Activated CD8-positive, alpha-beta T cell treated with anti-CD3 and anti-CD28 coated beads, Interleukin-2, amount 10 ng/mL, durations not matched to agents 7 days and 5 days (primary cell): Measurements from ENCODE around the gene PACSIN1. TPM values are rescaled to one million over a fixed set of nuclear protein-coding genes. Genes with fewer than 3 reads are reported as not detected.

ENCODE experiments used
- ATAC-seq: fragments of 150-1000 bp; cut with Tn5 transposase; one replicate; pipeline ENCODE4 v1.10.0; 2021; ENCODE audit warnings: moderate library complexity
- CTCF ChIA-PET: fragments of 350-600 bp; sonication (Branson Sonifier 250); formaldehyde crosslinking; loops from one replicate; lab custom pipeline; 2021; ENCODE audit warnings: antibody characterized with exemption; lab: Charles Lee
- POLR2A ChIA-PET: fragments of 350-600 bp; sonication (Branson Sonifier 250); formaldehyde crosslinking; loops from one replicate; lab custom pipeline; 2021; ENCODE audit warnings: antibody characterized with exemption; lab: Charles Lee
- DNase-seq: peaks from one replicate; pipeline ENCODE4 v3.0.0-alpha.2; 2020
- H3K27ac Mint-ChIP-seq: one replicate; pipeline ENCODE4 v1.8.0; 2021; ENCODE audit warnings: mild to moderate bottlenecking, mixed read lengths
- H3K27me3 Mint-ChIP-seq: one replicate; pipeline ENCODE4 v1.8.0; 2021; ENCODE audit warnings: low read depth, mixed read lengths
- H3K36me3 Mint-ChIP-seq: one replicate; pipeline ENCODE4 v1.8.0; 2021; ENCODE audit warnings: low read depth, mixed read lengths
- H3K4me1 Mint-ChIP-seq: one replicate; pipeline ENCODE4 v1.8.0; 2021; ENCODE audit warnings: low read depth, mixed read lengths
- H3K4me3 Mint-ChIP-seq: one replicate; pipeline ENCODE4 v1.8.0; 2021; ENCODE audit warnings: mild to moderate bottlenecking, mixed read lengths
- H3K9me3 Mint-ChIP-seq: one replicate; pipeline ENCODE4 v1.8.0; 2022; ENCODE audit warnings: mixed read lengths; ENCODE audit not compliant: insufficient read depth
- total RNA-seq, 2 experiments: library from RNA; stranded (reverse); gene quantifications; one replicate each; pipeline ENCODE4 v1.2.3, GENCODE V29; 2021

PACSIN1 gene
- total RNA-seq, 2 experiments from 2014 or later, result 1.4 to 1.9 TPM

DNA sequence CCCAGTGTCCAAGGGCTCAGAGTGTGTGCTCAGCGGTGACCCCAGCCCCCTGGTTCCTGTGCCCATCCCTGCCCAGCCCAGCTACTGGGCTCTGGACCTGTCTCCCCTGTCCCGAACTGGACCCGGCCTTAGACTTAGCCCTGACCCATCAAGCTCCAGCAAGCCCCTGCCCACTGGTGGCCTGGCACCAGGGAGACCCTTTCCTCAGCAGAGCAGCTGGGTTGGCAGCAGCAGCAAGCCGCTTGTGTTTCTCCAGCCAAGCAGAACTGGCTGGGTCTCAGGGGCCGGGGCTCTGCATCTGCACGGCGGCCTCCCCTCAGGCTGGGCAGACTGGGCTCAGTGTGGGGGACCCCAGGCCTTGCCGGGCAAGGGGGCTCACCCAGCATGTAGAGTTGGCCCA is 89.5 kb downstream of the PACSIN1 start:
- ChIA-PET CTCF (interaction anchor here (0.7 kb wide), 1 partner anchor 266 kb away, joined by 3 read pairs; no protein-coding TSS in a partner anchor), POLR2A (no interaction called here)
- H3K27me3 Mint-ChIP-seq, result no peaks in the 10 kb centered on the region
- no peaks in the 10 kb centered on the region for H3K36me3 Mint-ChIP-seq
- H3K4me3 Mint-ChIP-seq, result no peak overlapping the region
- H3K4me1 Mint-ChIP-seq, result peaks cover 10% of the 10 kb centered on the region
- no peaks in the 10 kb centered on the region for H3K9me3 Mint-ChIP-seq
- DNase-seq (no peak), ATAC-seq (no peak)
- no peak overlapping the region for H3K27ac Mint-ChIP-seq

DNA sequence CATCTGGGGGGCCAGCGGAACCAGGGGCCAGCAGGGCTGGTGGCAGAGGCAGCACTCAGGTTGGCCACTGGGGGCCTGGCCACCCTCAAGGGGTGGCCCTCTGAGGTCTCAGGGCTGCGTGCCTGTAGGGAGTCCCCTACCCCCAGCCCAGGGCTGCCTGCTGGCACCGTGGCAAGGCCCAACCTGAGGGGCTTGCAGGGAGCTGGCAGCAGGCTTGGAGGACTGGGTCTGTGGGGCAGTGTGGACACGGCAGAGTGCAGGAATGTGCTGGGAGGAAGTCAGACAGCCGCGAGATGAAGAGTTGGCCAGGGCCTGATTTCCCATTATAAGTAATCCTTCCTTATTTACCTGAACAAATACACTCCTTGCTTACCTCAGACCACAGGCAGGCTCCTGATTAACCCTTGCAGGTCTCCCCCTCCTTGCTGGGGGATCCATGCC is 90.2 kb downstream of the PACSIN1 start, which contains the start of gene SPDEF:
SPDEF (minus strand) TSS at position 299 of the 441 bp plus-strand sequence. CDS start 11,874 bp downstream, outside the sequence.
- Mint-ChIP-seq H3K27me3 (no peaks in the 10 kb centered on the region), H3K9me3 (no peaks in the 10 kb centered on the region), H3K4me1 (peaks cover 10% of the 10 kb centered on the region), H3K27ac (no peak within 1 kb of the TSS), H3K4me3 (no peak within 1 kb of the TSS), H3K36me3 (no peaks in the 10 kb centered on the region)
- ATAC-seq, result no peak
- DNase-seq, result no peak
- ChIA-PET CTCF (no interaction called here), POLR2A (no interaction called here)

DNA sequence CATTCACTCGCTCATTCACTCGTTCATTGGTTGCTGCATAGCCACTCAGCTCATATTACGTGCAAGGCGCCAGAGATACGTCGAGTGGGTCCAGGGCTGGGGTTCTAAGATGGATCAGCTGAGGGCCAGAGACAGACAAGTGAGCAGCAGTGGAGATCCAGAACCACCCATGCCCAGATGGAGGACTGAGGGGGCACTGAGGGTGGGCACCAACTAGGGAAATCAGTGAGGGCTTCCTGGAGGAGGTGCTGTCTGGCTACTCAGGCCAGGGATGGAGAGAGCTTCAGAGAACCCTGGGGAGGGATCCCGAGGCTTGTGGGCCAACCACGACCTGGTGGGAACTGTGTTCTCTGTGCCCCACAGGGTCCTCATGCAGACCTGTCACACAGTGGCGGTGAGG is 90.6 kb downstream of the PACSIN1 start:
- ATAC-seq (no peak), DNase-seq (no peak)
- H3K4me1 Mint-ChIP-seq, result peaks cover 10% of the 10 kb centered on the region
- no peaks in the 10 kb centered on the region for H3K9me3 Mint-ChIP-seq
- ChIA-PET CTCF (no interaction called here), POLR2A (no interaction called here)
- no peak overlapping the region for H3K27ac Mint-ChIP-seq
- H3K36me3 Mint-ChIP-seq, result no peaks in the 10 kb centered on the region
- H3K4me3 Mint-ChIP-seq, result no peak overlapping the region
- H3K27me3 Mint-ChIP-seq, result no peaks in the 10 kb centered on the region

DNA sequence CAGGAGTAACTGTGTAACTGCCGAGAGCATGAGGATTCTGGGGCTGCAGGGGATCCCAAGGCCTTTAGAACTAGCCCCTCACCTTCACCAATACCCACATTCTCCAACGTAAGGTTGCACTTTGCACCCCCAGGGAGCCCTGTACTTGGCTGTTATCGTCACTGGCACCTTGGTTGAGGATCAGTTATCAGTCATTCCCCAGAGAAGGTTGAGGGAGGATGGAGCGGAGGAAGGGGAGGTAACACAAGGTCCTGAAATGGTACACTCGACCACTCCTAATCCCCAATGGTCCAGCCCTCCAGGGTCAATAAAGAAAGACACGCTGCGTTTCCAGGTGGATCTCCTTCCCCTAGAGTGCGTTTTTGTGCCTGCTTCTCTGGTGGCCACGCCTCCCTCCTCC is 91.4 kb downstream of the PACSIN1 start:
- H3K27me3 Mint-ChIP-seq, result no peaks in the 10 kb centered on the region
- H3K27ac Mint-ChIP-seq, result no peak overlapping the region
- ATAC-seq, result no peak
- peaks cover 10% of the 10 kb centered on the region for H3K4me1 Mint-ChIP-seq
- CTCF ChIA-PET, result no interaction called here
- DNase-seq, result no peak
- no peak overlapping the region for H3K4me3 Mint-ChIP-seq
- H3K36me3 Mint-ChIP-seq, result no peaks in the 10 kb centered on the region
- POLR2A ChIA-PET, result no interaction called here
- H3K9me3 Mint-ChIP-seq, result no peaks in the 10 kb centered on the region

DNA sequence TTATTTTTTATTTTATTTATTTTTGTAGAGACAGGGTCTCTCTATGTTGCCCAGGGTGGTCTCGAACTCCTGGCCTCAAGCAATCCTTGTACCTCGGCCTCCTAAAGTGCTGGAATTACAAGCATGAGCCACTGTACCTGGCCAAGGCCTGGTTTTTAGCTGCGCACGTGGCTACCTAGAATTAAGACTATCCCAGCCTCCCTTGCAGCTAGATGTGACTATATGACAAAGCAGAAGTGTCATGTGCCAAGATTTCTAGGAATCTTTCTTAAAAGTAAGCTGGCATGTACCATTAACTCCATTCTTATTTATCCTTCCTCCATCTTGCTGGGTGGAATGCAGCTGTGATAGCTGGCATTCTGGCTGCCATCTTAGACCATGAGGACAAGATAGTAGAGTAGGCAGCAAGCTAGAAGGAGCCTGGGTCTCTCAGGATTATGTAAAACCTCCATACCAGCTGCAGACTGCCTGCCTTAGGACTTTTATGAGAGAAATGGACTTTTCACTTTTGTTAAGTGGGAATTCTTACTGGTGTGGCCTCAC is 92.4 kb downstream of the PACSIN1 start:
- DNase-seq (no peak), ATAC-seq (no peak)
- Mint-ChIP-seq H3K4me3 (no peak overlapping the region), H3K4me1 (peaks cover 10% of the 10 kb centered on the region), H3K36me3 (no peaks in the 10 kb centered on the region), H3K27ac (no peak overlapping the region), H3K27me3 (no peaks in the 10 kb centered on the region), H3K9me3 (no peaks in the 10 kb centered on the region)
- ChIA-PET CTCF (interaction anchor here (1.1 kb wide), 1 partner anchor 10 kb away, joined by 3 read pairs; no protein-coding TSS in a partner anchor), POLR2A (no interaction called here)

DNA sequence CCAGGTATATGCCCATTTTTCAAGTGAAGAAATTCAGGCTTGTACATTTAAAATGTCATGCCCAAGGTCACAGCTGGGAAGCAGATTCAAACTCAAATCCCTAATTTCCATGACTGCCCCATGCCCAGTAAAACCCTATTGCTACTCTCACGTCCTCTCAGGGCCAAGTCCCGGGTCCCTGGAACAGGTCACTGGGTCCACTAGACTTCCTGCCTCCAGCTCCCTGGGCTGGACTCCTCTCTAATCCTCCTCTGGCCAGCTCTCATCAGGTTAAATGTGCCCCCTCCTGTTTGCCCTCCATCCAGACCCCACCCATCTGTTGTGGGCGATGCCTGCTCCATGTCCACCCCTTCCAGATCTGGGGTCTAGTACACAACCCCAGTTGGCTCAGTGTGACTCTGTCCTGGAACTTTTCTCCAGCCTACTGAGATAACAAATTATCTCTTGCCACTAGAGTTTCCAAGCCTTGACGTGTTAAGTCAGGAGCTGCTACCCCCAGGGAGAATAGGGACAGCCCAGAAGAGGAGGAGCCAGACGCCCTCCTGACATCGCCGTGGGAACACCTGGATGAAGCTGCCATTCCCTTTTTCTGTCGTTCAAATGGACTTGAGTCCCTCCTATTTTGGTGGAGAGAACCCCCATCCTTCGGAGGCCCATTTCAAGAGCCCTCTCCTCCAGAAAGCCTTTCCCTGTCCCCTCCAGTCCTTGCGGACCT is 93.9 kb downstream of the PACSIN1 start:
- no peak overlapping the region for H3K4me3 Mint-ChIP-seq
- no peaks in the 10 kb centered on the region for H3K9me3 Mint-ChIP-seq
- H3K4me1 Mint-ChIP-seq, result peaks cover 5% of the 10 kb centered on the region
- DNase-seq (no peak), ATAC-seq (no peak)
- no peak overlapping the region for H3K27ac Mint-ChIP-seq
- H3K27me3 Mint-ChIP-seq, result no peaks in the 10 kb centered on the region
- no peaks in the 10 kb centered on the region for H3K36me3 Mint-ChIP-seq
- ChIA-PET CTCF (interaction anchor here (1.3 kb wide), 1 partner anchor 100 kb away, joined by 4 read pairs; no protein-coding TSS in a partner anchor), POLR2A (no interaction called here)

DNA sequence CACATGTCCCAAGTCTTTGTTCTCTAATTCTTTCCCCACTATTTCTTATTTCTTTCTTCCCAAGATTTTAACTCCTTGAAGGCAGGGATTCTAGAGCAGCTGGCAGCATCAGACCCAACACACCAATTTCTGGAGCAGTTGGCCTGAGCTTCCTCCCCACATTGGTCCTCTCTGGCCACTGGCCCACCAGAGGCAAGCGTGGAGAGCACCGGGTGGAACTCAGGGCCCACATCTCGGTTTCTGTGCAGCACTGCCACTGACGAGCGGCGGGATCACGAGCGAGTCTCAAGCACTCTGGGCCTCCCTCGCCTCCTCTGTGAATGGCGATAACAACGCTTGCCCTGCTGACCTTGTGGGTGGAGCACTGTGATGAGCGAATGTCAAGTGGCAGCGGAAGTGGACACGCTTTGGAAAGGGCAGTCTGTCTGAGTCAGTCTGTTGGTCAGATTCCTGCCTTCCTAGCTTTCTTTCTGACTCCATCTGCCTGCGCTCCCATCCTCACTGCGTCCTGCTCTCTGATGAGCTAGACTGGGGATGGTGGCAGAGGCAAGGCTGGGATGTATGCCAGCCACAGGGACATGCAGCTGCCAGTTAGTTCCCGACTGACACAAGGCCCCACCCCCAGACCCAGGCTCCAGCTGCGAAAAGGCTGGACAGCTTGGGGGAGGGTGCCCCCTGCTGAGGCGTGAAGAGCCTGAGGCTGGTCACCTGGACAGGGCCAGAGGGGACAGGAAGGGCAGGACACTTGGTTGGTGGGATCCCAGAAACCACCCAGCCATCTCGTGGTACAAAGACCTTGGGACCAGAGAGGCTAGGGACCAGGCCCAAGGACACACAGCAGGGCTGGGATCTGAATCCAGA is 94.7 kb downstream of the PACSIN1 start:
- no peak for DNase-seq
- ATAC-seq, result no peak
- H3K9me3 Mint-ChIP-seq, result no peaks in the 10 kb centered on the region
- H3K27me3 Mint-ChIP-seq, result no peaks in the 10 kb centered on the region
- H3K36me3 Mint-ChIP-seq, result no peaks in the 10 kb centered on the region
- H3K4me3 Mint-ChIP-seq, result no peak overlapping the region
- POLR2A ChIA-PET, result interaction anchor here (0.5 kb wide), 1 partner anchor 165 kb away, joined by 3 read pairs; no protein-coding TSS in a partner anchor
- CTCF ChIA-PET, result interaction anchor here (1.3 kb wide), 1 partner anchor 101 kb away, joined by 4 read pairs; no protein-coding TSS in a partner anchor
- H3K27ac Mint-ChIP-seq, result no peak overlapping the region
- H3K4me1 Mint-ChIP-seq, result no peaks in the 10 kb centered on the region

DNA sequence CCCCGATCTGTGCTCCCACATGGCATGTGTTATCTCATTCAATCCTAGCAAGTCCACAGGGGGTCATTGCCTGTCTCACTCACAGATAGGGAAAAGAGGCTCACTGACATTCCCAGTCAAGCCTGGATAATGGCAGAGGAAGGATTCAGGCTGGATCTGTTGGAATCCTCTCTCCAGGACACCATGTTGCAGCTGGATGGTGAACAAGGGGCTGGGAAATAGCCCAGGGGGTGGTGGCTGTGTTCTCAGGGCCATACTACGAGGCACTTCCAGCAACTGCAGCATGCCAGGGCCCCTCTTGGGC is 95.3 kb downstream of the PACSIN1 start:
- CTCF ChIA-PET, result no interaction called here
- no peaks in the 10 kb centered on the region for H3K27me3 Mint-ChIP-seq
- ATAC-seq (no peak), DNase-seq (no peak)
- H3K27ac Mint-ChIP-seq, result no peak overlapping the region
- POLR2A ChIA-PET, result no interaction called here
- H3K4me1 Mint-ChIP-seq, result no peaks in the 10 kb centered on the region
- H3K4me3 Mint-ChIP-seq, result no peak overlapping the region
- no peaks in the 10 kb centered on the region for H3K36me3 Mint-ChIP-seq
- H3K9me3 Mint-ChIP-seq, result no peaks in the 10 kb centered on the region

DNA sequence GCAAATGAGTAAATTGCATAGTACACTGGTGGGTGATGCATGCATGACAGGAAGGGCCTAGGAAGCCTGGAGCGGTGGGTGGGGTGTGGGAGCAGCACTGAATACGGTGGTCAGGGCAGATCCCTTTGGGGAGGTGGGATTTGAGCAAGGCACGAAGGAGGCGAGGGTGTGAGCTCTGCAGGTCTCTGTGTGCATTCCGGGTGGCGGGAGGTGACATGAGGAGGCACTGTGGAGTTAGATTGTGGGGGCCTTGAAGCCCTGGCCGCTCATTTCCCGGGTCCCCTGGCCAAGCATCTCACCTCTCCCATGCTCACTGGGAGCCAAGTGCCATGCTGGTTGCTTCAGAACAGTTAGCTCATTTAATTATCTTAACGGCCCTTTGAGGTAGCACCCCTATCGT is 96.5 kb downstream of the PACSIN1 start:
- Mint-ChIP-seq H3K9me3 (no peaks in the 10 kb centered on the region), H3K27me3 (no peaks in the 10 kb centered on the region), H3K4me1 (no peaks in the 10 kb centered on the region), H3K27ac (no peak overlapping the region), H3K36me3 (no peaks in the 10 kb centered on the region), H3K4me3 (no peak overlapping the region)
- DNase-seq, result no peak
- no peak for ATAC-seq
- CTCF ChIA-PET, result no interaction called here
- POLR2A ChIA-PET, result no interaction called here

DNA sequence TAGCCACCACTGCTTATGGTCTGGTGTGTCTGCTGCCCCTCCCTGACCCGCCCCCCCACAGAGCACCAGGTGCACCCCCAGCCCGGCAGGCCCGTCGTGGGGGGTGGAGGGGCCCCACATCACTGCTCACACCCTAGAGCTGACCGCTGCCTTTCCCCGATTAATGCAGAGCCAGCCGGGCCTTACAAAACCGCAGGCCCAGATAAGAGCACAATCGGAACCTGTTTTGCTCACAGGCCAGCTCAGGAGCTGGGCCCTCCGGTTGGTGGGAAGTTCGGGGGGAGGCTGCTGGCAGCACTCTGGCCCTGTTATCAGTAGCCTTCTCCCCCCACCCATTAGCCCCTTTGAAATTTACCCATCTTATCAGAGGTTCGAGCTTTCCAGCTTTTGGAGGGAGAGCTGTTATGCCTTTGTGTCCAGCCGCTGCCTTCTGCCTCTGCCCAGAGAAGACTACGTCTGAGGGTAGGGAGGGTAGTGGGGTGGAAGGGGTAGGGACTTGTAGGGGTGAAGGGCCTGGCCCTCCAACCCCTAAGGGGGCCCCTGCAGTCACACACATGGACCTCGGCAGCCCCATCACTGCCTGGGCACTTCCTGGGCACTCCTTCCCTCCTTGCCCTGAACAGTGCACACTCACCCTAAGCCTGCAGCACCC is 97.1 kb downstream of the PACSIN1 start:
- no peaks in the 10 kb centered on the region for H3K27me3 Mint-ChIP-seq
- H3K4me3 Mint-ChIP-seq, result no peak overlapping the region
- no peaks in the 10 kb centered on the region for H3K36me3 Mint-ChIP-seq
- no peak for DNase-seq
- H3K4me1 Mint-ChIP-seq, result no peaks in the 10 kb centered on the region
- no peaks in the 10 kb centered on the region for H3K9me3 Mint-ChIP-seq
- no peak for ATAC-seq
- POLR2A ChIA-PET, result no interaction called here
- CTCF ChIA-PET, result no interaction called here
- H3K27ac Mint-ChIP-seq, result no peak overlapping the region

DNA sequence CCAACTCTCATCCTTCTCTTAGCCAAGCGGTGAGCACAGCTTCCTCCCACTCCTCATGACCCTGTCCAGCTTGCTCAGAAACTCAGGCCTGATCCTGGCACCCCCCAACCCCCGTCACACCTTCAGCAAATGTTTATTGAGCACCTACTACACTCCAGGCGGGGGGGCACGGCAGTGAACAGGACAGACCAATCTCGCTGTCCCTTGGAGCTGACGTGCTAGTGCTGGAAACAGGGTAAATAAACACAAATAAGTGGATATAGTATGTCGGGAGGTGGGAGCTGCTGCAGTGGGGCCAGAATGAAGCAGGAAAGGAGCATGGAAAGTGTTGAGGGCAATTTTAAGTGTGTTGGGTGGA is 97.6 kb downstream of the PACSIN1 start:
- Mint-ChIP-seq H3K27me3 (no peaks in the 10 kb centered on the region), H3K27ac (no peak overlapping the region), H3K36me3 (no peaks in the 10 kb centered on the region), H3K4me1 (no peaks in the 10 kb centered on the region), H3K4me3 (no peak overlapping the region), H3K9me3 (no peaks in the 10 kb centered on the region)
- ChIA-PET POLR2A (no interaction called here), CTCF (no interaction called here)
- ATAC-seq (no peak), DNase-seq (no peak)
